HG03108 (cell line): Measurements from ENCODE around the gene SCYGR6.

ENCODE experiments used
- ATAC-seq: cut with Tn5 transposase; IDR thresholded peaks from one replicate; pipeline ENCODE4 v1.9.1; 2021; ENCODE audit warnings: moderate library complexity; ENCODE audit not compliant: unreplicated experiment

Gene SCYGR6

GRCh38 chr2:227716501-227716900 is 8.1 kb downstream of the SCYGR6 start:
- no peak for ATAC-seq

DNA sequence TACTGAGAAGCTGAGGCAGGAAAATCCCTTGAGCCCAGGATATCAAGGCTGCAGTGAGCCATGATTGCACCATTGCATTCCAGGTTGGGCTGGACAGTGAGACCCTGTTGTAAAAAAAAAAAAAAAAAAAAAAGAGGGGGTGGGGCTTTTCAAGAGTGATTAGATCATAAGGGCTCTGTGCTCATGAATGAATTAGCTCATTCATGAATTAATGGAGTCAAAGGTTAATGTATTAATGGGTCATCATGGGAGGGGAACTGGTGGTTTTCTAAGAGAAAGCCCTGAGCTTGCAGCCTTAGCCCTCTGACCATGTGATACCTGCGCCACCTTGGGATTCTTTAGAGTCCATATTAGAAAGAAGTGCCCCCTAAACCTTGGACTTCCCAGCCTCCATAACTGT is 11.3 kb downstream of the SCYGR6 start:
- ATAC-seq = no peak

DNA sequence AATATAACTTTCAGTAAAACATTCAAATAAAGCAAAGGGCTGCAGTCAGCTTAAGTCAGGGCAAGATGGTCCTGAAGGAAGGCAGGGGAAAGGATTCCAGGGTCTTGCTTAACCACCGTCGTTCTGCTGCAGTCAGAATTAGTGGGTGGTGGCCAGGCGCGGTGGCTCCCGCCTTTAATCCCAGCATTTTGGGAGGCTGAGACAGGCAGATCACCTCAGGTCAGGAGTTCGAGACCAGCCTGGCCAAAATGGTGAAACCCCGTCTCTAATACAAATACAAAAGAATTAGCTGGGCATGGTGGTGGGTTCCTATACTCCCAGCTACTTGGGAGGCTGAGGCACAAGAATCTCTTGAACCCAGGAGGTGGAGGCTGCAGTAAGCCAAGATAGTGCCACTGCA is 13.6 kb downstream of the SCYGR6 start:
- no peak for ATAC-seq

DNA sequence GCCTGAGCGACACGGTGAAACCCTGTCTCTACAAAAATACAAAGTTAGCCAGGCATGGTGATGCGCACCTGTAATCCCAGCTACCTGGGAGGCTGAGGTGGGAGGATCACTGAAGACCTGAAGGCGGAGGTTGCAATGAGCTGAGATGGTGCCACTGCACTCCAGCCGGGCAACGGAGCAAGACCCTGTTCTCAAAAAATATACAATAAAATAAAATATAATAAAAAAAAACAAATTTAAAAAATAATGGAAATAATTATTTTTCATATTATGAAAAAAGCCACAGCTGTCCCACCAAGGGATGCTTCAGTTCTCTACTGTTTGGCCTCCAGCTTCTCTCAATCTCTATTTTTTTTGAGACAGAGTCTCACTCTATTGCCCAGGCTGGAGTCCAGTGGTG is 17.2 kb downstream of the SCYGR6 start:
- no peak for ATAC-seq

DNA sequence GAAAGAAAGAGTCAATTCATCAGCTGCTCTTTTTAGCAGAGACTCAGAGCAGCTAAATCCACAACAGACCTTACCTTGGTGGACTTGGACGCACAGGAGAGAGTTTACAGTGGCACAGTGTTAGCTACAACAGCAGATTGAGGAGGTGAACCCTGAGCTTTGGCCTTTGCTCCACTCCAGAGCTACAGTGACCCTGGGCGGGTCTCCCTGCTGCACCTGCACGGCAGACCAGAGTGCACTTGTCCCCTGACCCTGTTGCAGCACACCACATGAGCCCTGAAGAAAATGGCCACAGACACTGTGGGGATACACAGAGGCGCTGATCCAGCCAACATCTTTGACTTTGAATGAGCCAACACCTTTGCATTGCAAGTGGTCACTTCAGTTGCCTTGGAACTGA is 17.7 kb downstream of the SCYGR6 start:
- ATAC-seq = no peak

- no peak for ATAC-seq
Measured at GRCh38 chr2:227703961-227704360, 20.6 kb downstream of the SCYGR6 start.

DNA sequence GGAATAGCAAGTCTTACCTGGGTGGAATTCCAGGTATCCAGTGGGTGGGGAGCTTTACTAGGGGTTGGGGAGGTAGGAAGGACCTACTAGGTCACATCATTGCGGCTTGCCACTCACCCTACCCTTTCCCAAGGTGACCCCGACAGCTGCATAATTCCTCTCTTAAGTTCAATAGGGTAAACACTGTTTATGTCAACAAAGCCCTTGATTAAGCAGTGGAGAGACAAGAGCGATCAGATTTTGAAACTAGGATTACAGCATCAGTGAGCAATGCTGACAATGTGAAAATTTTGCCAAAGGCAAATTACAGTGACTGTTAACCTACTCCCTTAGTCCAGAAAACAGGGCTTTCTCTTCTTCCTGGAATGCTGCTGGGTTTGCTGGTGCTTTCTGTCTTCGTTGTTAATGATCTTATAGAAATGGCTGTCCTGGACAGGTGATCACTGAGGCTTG is 21.3 kb downstream of the SCYGR6 start:
- ATAC-seq = no peak

DNA sequence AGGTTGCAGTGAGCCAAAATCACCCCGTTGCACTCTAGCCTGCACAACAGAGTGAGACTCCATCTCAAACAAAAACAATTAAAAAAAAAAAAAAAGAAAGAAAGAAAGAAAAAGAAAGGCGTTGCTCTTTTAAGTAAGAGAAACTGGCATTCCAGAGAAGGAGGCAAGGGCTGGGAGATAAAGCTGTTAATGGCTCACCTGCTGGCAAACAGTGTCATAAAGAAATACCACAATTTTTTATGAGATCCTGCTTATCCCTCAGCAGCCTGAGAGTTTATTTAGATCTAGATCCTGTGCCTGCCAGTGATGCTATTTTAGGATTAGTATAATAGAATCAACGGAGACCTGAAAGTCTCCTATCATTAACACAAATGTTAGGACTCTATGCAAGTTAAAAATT is 23.0 kb downstream of the SCYGR6 start:
- ATAC-seq = no peak

GRCh38 chr2:227696990-227697679 is 27.4 kb downstream of the SCYGR6 start:
- no peak for ATAC-seq

DNA sequence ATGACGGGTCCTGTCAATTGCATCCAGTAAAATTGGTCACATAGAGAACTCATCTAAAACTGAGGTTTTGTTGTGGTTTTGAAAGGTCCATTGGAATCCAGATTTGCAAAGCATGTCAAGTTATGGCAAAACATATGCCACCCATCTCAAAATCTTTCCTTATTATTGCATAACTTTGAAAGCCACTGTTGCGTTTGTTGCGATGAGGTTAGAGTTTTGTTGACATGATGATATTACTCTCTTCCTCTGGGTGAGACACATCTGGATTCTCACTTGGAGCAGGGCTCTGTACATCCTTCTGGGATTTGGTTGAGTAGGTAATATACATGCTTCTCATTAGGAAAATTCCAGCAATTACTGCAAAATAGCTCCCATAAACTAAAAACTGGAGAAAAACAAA is 37.4 kb downstream of the SCYGR6 start:
- ATAC-seq = no peak

DNA sequence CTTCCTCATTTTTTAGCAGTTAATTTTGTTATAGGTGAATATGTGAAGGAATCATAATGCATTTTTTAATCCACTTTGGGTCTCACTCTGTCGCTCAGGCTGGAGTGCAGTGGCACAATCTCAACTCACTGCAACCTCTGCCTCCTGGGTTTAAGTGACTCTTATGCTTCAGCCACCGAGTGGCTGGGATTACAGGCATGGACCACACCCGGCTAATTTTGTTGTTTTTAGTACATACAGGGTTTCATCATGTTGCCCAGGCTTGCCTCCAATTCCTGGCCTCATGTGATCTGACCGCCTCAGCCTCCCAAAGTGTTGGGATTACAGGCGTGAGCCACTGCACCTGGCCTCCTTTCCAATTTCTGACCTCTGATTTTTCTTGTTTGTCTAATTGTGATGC is 40.3 kb downstream of the SCYGR6 start:
- no peak for ATAC-seq

- ATAC-seq = no peak
Measured at GRCh38 chr2:227677928-227678327, 46.6 kb downstream of the SCYGR6 start.

- ATAC-seq = no peak
Measured at GRCh38 chr2:227674485-227674884, 50.1 kb downstream of the SCYGR6 start.
